C4-2B (cell line): Measurements from ENCODE around the gene MAGEC3.

ENCODE experiments used
- H3K27ac ChIP-seq: fragments of 450-650 bp; 2 replicates; pipeline ENCODE4 v1.5.1; 2017
- CTCF ChIP-seq: fragments of 450-650 bp; conservative IDR thresholded peaks from 2 replicates; pipeline ENCODE4 v1.5.1; 2017; ENCODE audit warnings: mild to moderate bottlenecking
- ZFX ChIP-seq: fragments of 450-650 bp; IDR thresholded peaks from 2 replicates; pipeline ENCODE4 v1.6.1; 2017

MAGEC3 gene

GRCh38 chrX:141838016-141838415 lies at the start of gene MAGEC3:
Gene MAGEC3 (plus strand): TSS chrX:141838316. CDS start chrX:141838316, 0 bp downstream.
- TF ChIP-seq ZFX (no peak), CTCF (no peak)

GRCh38 chrX:141791856-141792255 lies 46.3 kb upstream of the MAGEC3 start:
- no peak overlapping the region for H3K27ac ChIP-seq
- TF ChIP-seq ZFX = no peak
- no peak for TF ChIP-seq CTCF

More at GRCh38 chrX:141838016-141838415, at the start of gene MAGEC3:
- no peak within 1 kb of the TSS for H3K27ac ChIP-seq

GRCh38 chrX:141811438-141811837 lies 26.7 kb upstream of the MAGEC3 start:
- no peak overlapping the region for H3K27ac ChIP-seq
- TF ChIP-seq CTCF (no peak), ZFX (no peak)

GRCh38 chrX:141814213-141814857 lies 23.8 kb upstream of the MAGEC3 start:
- H3K27ac ChIP-seq = peak overlapping the region; percentile 80
- no peak for TF ChIP-seq CTCF
- TF ChIP-seq ZFX = no peak

GRCh38 chrX:141815904-141816303 lies 22.2 kb upstream of the MAGEC3 start:
- H3K27ac ChIP-seq = no peak overlapping the region
- TF ChIP-seq ZFX (no peak), CTCF (no peak)

GRCh38 chrX:141832247-141832646 lies 5.9 kb upstream of the MAGEC3 start:
- H3K27ac ChIP-seq = no peak overlapping the region
- TF ChIP-seq CTCF (no peak), ZFX (no peak)

GRCh38 chrX:141839856-141840255 lies 1.7 kb downstream of the MAGEC3 start:
- no peak for TF ChIP-seq ZFX
- TF ChIP-seq CTCF = no peak
- no peak overlapping the region for H3K27ac ChIP-seq
